Left kidney (tissue), 2 donors: ENCODE data around the gene SLC15A3. TPM values are rescaled to one million over a fixed set of nuclear protein-coding genes. Genes with fewer than 3 reads are reported as not detected.
"Not testable (repeated sequence)": the region's sequence is repeated elsewhere in the genome, so short reads cannot be mapped to it uniquely, and the experiment has no call there.

Experiments used
- DNase-seq: peaks from one replicate; pipeline ENCODE4 v3.0.0-alpha.2; 2013
- polyA plus RNA-seq: library from polyadenylated mRNA; unstranded; fragments of 120-200 nt; gene quantifications from one replicate; pipeline ENCODE4 v1.2.1, GENCODE V29; 2013; ENCODE audit not compliant: insufficient read length

The SLC15A3 gene
- polyA plus RNA-seq, 1 donor: 15.7 TPM

DNA sequence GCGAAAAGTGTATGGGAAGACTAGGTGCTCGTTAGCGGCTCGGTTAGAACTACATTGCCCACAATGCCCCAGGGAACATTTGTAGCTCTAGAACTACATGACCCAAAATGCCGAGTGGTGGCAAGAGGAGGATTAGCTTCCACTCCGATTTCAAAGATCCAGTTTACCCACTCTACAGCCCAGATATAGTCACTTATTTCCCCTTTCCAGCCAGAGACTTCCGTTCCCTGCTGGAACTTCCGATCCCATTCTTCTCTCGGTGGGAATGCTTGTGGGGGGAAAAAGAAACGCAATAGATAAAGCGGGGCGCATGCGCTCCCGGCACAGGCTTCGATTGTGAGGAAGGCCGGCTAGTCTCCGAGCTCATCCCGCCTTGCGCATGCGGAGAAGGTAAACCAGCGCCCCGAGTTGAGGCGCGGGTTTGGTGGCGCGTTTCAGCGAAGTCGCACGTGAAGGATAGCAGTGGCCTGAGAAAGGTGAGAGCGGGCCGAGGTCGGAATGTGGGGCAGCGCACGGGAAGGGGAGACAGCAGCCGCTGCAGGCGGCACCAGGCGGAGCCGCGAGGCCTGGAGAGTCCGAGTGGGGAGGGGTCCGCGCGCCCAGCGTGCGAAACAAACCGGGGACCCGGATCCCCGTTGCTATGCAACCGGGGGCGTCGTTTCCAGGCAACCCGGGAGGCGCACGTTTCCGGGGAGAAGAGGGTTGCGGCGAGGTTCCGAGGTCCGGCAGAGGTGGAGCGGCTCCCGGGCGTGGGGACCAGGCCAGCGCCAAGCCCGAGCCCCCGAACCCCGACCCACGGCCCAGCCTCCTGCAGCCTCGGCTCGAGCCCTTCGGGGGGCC is 38.0 kb downstream of the SLC15A3 start, which contains the start of gene TMEM109:
TSS of gene TMEM109 (plus strand) at position 366 of the 840 bp plus-strand sequence. CDS start 5,536 bp downstream, outside the sequence.
- DNase-seq: peak; percentile 92

GRCh38 chr11:60912851-60913528 is 39.0 kb downstream of the SLC15A3 start:
- DNase-seq: no peak

DNA sequence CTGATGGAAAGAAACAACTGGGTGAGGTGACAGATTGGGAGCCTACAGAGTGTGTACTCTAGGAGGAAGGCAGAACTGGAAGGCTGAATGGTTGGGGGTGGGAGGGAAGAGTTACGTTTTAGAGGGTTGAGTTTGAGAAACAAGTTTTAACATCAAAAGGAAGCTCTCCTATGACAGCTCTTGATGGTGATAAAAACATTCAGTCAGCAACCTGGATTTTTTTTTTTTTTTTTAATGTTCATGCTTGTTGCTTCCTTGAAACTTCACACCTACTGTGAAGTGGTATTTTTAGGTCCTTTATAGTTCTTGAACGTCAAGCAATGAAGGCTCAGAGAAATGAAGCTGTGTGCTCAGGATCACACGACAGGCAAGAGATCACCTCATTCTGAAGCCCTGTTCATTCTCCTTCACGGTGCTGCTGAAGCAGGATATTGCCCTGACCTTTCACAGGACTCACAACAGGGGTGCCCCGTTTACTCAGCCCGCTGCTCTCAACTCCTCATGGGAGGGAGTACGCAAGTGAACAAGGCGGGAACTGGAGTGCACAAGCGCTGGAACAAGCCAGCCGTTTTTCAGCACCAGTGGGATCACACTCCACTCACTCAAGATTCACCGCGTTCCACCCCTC is 39.6 kb downstream of the SLC15A3 start:
- no peak for DNase-seq

DNA sequence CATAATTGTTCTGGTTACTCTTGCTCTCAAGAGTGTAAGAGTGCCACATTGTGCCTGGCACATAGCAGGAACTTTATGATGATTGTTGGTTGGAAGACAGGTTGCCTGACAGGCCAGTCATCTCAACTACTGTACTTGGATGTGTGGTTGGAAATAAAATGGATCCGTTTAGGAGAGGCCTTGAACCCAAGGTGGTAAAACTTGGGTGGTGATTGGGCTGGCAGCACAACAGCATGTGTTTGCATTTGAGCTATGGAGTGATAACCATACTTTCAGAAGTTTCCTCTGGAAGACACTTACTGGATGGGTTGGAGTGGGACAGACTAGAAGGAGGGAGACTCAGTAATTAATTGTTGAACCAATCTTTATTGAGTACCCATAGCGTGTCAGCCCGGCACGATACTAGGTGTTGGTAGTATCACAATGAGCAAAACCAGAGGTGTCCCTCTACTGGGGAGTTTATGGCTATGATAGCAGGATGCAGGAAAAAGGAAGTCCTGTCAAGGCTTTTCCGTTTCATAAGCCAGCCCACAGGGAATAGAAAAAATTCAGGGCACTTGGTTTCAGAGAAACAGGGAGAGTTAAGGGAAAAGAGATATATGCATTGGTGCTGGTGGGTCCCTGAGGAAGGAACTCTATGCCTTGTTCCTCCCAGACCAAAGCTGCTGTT is 41.1 kb downstream of the SLC15A3 start:
- DNase-seq: no peak

DNA sequence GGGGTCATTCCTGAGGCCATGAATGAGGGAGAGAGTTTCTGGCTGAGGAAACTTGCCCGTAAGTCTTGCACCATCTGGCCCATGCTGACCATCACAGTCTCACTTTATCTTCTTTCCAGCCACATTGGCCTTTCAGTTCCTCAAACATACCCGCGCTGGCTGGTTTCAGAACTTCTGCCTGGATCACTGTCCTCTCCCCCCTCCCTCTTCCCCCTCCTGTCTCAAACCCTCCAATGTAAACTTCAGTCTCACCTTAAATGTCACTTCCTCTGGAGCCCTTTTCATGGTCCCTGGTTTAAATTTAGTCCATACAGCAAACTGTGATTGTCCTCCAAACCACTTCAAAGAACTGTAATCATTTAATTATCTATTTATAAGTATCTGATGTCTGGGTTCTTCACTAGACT is 41.7 kb downstream of the SLC15A3 start:
- no peak for DNase-seq

GRCh38 chr11:60909680-60910280 is 42.2 kb downstream of the SLC15A3 start:
- not testable (repeated sequence) for DNase-seq

DNA sequence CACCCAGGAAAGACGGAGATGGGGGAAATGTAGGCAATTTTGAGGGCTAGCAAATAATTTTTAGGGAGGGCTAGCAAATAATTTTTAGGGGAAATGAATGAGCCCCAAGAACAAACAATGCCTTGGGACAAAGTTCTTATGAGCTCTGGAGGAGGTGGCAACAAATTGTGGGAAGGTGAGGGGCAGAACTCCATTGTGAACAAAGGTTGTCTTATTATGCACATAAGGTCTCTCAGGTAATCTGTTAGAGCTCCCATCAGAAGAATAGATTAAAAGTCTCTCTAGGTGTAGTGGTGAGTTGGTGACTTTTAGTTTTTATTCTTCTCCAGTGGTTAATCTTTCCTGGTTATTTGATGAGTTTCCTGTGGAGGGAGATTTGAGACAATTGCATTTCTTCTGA is 43.2 kb downstream of the SLC15A3 start:
- no peak for DNase-seq

DNA sequence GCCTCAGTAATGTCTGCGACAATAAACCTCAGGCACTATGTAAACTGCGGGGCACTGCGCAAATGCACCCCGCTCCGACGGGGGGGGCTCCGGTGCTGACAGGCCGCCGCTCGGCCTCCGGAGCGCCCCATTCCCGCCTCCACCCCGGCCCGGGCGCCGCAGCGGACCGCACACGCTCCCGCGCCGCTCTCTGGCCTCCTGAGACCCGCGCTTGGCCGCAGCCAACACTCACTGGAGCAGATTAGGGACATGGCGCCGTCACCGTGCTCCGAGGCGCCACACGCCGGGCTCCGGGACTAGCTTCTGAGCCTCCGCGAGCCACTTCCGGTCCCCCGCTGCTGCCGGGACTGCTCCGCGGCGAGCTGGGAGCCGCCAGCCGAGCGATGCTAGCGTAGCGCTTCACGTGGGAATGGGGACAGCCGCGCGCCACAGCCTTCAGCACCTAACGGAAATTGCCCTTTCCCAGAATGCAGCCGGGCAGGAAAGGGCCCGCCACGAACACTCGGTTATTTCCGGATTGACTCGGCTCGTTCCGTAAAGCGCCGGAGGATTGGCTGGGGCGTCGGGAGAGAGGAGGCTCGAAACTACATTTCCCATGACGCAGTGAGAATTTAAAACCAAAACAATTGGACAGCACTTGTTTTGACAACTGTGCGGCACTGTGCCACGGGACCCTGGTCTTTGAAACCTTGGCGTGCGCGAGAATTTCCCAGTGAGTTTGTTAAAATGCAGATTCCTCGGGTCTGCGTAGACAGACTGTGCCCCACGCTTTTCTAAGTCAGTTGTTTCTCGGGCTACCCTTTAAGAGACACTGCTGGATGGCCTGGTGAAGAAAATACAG is 45.6 kb downstream of the SLC15A3 start, which contains the start of gene PRPF19:
TSS of gene PRPF19 (minus strand) at position 454 of the 841 bp plus-strand sequence. CDS start at position 251, 203 bp downstream.
- peak; percentile 98 for DNase-seq

DNA sequence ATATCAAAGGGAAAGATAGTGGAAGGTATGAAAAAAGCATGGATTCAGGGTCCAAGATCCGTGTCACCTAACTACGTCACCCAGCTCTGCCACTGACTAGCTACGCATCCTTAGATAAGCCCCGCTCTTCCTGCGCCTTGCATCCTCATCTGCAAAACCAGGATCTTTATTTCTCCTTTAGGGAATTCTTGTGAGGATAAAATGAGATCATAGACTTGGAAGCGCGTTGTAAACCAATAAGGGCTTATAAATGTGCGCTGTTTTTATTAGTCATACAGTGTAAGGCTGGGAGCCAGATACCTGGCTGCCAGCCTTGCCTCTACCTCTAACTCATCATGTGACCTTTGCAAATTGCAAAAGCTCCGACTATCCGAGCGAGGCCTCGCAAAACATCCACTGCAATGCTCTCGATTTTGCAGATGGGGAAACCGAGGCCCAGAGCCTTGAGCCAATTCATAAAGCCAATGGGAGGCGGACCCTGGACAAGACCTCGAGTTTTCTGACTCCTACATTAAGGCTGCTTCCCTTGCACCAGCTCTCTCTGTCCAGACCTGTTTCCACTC is 46.3 kb downstream of the SLC15A3 start:
- no peak for DNase-seq

DNA sequence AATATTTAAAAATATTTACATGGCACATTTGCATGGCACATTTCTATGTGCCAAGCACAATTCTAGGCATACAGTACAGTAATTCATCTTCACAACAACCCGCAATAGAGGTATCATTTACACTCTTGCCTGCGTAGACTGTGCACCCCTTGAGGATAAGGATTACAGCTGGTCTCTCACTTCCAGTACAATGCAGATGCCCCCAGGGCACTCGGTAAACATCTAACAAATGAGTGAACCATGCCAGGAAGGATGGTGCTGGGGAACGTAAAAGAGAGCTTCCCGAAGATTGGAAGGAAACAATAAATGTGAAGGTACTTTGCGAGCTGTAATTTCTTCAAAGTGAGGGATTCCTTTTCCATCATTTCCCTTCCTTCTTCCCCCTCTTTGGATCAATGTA is 46.9 kb downstream of the SLC15A3 start:
- no peak for DNase-seq

DNA sequence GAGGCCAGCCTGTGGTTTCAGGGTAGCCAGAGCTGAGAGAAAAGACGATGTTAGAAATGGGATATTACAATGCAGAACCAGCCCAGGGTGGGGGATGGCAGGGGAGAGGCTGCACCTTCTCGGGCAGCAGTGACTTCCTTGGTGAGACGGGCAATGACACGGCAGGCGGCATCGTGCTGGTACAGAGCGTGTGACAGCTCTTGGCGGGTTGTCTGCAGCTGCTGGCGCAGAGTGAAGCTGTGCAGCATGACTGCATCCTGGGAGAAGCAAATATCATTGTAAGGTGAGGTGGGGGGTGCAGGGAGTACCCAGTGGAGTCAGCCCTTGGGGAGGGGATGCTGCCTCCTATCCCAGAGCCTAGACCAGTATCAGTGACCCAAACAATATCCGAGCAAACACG is 49.4 kb downstream of the SLC15A3 start:
- no peak for DNase-seq

GRCh38 chr11:60900673-60901404 is 51.1 kb downstream of the SLC15A3 start:
- DNase-seq: no peak

DNA sequence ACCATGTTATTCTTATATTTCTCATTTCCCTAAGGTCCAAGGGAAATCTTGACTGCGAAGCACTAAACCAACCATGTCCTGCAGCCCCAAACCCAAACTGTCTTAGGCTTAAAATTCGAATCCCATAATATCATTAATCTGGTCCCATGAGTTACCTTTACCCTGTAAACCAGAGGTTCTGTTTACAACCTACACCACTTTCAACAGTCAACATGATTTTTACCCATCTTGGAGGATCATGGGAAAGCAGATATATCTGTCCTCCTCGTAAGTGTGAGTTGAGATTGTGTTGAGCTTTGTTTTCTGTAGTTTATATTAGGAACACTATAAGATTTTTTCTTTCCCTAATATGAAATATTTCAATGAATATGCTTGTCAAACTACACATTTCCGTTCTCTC is 52.0 kb downstream of the SLC15A3 start:
- no peak for DNase-seq

GRCh38 chr11:60899046-60899936 is 52.7 kb downstream of the SLC15A3 start:
- DNase-seq: no peak

DNA sequence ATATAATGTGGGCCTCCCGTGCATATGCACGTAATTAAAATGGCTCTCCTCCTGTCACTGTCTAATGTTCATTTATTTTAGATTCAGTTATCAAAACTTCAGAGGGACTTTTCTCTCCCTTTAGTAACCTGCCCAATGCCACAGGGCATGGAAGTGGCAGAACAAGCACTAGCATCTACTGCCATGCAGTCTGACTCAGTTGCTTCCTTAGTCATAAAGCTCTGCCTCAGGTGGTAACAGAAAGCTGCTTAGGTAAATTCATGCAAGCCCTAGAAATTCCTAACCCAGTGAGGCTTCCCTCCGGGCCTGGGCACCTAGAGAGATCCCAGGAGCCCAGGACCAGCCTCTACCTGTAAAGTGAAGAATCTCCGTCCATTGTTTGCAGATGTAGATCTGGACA is 54.5 kb downstream of the SLC15A3 start:
- DNase-seq: no peak

GRCh38 chr11:60895687-60896086 is 56.3 kb downstream of the SLC15A3 start:
- DNase-seq: no peak

DNA sequence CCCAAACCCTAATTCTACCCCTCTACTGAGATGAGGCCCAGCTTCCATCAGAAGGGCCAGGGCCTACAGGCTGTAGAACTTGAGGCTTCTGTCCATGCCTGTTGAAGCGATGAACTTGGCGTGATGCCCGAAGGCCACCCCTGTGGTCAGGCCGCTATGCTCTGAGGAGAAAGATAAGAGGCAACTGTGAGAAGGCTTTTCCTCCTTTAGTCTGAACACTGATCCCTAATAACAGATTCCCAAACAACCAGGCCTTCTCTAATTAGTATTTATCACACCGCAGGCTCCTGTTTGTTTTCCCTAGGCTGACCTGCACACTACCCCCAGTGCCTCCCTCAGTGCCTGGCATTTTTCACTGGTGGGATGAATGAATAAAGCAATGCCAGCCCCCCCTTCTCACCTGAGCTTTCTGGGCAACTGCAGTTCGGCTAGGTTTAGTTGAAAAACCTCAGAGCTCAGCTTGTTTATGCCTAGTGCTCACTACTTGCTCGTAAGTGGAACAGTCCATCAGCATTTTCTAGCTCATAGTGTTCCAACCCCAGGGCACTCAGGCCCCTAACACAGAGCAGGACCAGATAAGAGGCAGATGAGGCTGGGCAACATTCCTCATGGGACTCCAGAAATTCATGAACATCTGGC is 60.8 kb downstream of the SLC15A3 start:
- no peak for DNase-seq

- no peak for DNase-seq
Measured at GRCh38 chr11:60890696-60891095, 61.3 kb downstream of the SLC15A3 start.
